C4-2B (cell line): ENCODE results near the gene WWOX.

Source experiments
- CTCF ChIP-seq: fragments of 450-650 bp; conservative IDR thresholded peaks from 2 replicates; pipeline ENCODE4 v1.5.1; 2017; ENCODE audit warnings: mild to moderate bottlenecking
- ZFX ChIP-seq: fragments of 450-650 bp; IDR thresholded peaks from 2 replicates; pipeline ENCODE4 v1.6.1; 2017

- no peak for TF ChIP-seq CTCF
- no peak for TF ChIP-seq ZFX
Measured at GRCh38 chr16:78113258-78113657, 13.8 kb downstream of the WWOX start.
